ENCODE results near the gene UGDH.
"Not testable (repeated sequence)": the region's sequence is repeated elsewhere in the genome, so short reads cannot be mapped to it uniquely, and the experiment has no call there.

Gene UGDH

GRCh38 chr4:39518484-39518883 is 8.8 kb downstream of the UGDH start:
- Mint-ChIP-seq H3K4me1 (ENCODE audit: low read depth) (peaks cover 2% of the 10 kb centered on the region), H3K9me3 (no peaks in the 10 kb centered on the region), H3K27me3 (no peaks in the 10 kb centered on the region), H3K36me3 (ENCODE audit: low read depth) (peaks cover 30% of the 10 kb centered on the region), H3K4me3 (no peak overlapping the region), H3K27ac (no peak overlapping the region)
- no peak for DNase-seq

GRCh38 chr4:39516407-39516966 is 10.8 kb downstream of the UGDH start:
- H3K9me3 Mint-ChIP-seq: no peaks in the 10 kb centered on the region
- no peak overlapping the region for H3K27ac Mint-ChIP-seq
- H3K27me3 Mint-ChIP-seq: no peaks in the 10 kb centered on the region
- H3K36me3 Mint-ChIP-seq (ENCODE audit: low read depth): peaks cover 46% of the 10 kb centered on the region
- H3K4me1 Mint-ChIP-seq (ENCODE audit: low read depth): peaks cover 2% of the 10 kb centered on the region
- H3K4me3 Mint-ChIP-seq: no peak overlapping the region
- DNase-seq: no peak

- not testable (repeated sequence) for H3K27ac Mint-ChIP-seq; H3K4me1 Mint-ChIP-seq (ENCODE audit: low read depth); H3K4me3 Mint-ChIP-seq; DNase-seq; H3K9me3 Mint-ChIP-seq; H3K27me3 Mint-ChIP-seq
- peaks cover 45% of the 10 kb centered on the region for H3K36me3 Mint-ChIP-seq (ENCODE audit: low read depth)
Observed at GRCh38 chr4:39515669-39516401, 11.4 kb downstream of the UGDH start.

GRCh38 chr4:39514888-39515401 is 12.3 kb downstream of the UGDH start:
- Mint-ChIP-seq H3K27me3 (no peaks in the 10 kb centered on the region), H3K36me3 (ENCODE audit: low read depth) (peaks cover 49% of the 10 kb centered on the region)
- no peak for DNase-seq

GRCh38 chr4:39514266-39514665 is 13.0 kb downstream of the UGDH start:
- H3K27ac Mint-ChIP-seq; H3K4me3 Mint-ChIP-seq; H3K27me3 Mint-ChIP-seq; DNase-seq; H3K9me3 Mint-ChIP-seq; H3K4me1 Mint-ChIP-seq (ENCODE audit: low read depth): not testable (repeated sequence)
- peaks cover 54% of the 10 kb centered on the region for H3K36me3 Mint-ChIP-seq (ENCODE audit: low read depth)

More at GRCh38 chr4:39514888-39515401, 12.3 kb downstream of the UGDH start:
- H3K4me1 Mint-ChIP-seq (ENCODE audit: low read depth): peaks cover 2% of the 10 kb centered on the region
- no peak overlapping the region for H3K4me3 Mint-ChIP-seq
- H3K9me3 Mint-ChIP-seq: no peaks in the 10 kb centered on the region
- H3K27ac Mint-ChIP-seq: no peak overlapping the region

GRCh38 chr4:39510348-39510929 is 16.8 kb downstream of the UGDH start:
- no peak for DNase-seq
- H3K36me3 Mint-ChIP-seq (ENCODE audit: low read depth): peaks cover 72% of the 10 kb centered on the region
- H3K4me3 Mint-ChIP-seq: no peak overlapping the region
- no peak overlapping the region for H3K27ac Mint-ChIP-seq
- H3K27me3 Mint-ChIP-seq: no peaks in the 10 kb centered on the region
- no peaks in the 10 kb centered on the region for H3K9me3 Mint-ChIP-seq
- H3K4me1 Mint-ChIP-seq (ENCODE audit: low read depth): peaks cover 2% of the 10 kb centered on the region

GRCh38 chr4:39505581-39505980 is 21.7 kb downstream of the UGDH start:
- no peaks in the 10 kb centered on the region for H3K4me1 Mint-ChIP-seq (ENCODE audit: low read depth)
- no peaks in the 10 kb centered on the region for H3K27me3 Mint-ChIP-seq
- H3K9me3 Mint-ChIP-seq: no peaks in the 10 kb centered on the region
- H3K4me3 Mint-ChIP-seq: no peak overlapping the region
- DNase-seq: no peak
- no peak overlapping the region for H3K27ac Mint-ChIP-seq
- H3K36me3 Mint-ChIP-seq (ENCODE audit: low read depth): peaks cover 86% of the 10 kb centered on the region

GRCh38 chr4:39504538-39504937 is 22.7 kb downstream of the UGDH start:
- Mint-ChIP-seq H3K4me3 (no peak overlapping the region), H3K36me3 (ENCODE audit: low read depth) (peaks cover 81% of the 10 kb centered on the region), H3K9me3 (no peaks in the 10 kb centered on the region), H3K4me1 (ENCODE audit: low read depth) (no peaks in the 10 kb centered on the region), H3K27me3 (no peaks in the 10 kb centered on the region), H3K27ac (no peak overlapping the region)
- DNase-seq: no peak

- H3K27ac Mint-ChIP-seq; H3K27me3 Mint-ChIP-seq; DNase-seq; H3K4me3 Mint-ChIP-seq; H3K4me1 Mint-ChIP-seq (ENCODE audit: low read depth); H3K9me3 Mint-ChIP-seq: not testable (repeated sequence)
- H3K36me3 Mint-ChIP-seq (ENCODE audit: low read depth): peaks cover 75% of the 10 kb centered on the region
Observed at GRCh38 chr4:39502664-39503035, 24.6 kb downstream of the UGDH start.

GRCh38 chr4:39502019-39502663 is 25.1 kb downstream of the UGDH start:
- H3K4me1 Mint-ChIP-seq (ENCODE audit: low read depth): no peaks in the 10 kb centered on the region
- H3K36me3 Mint-ChIP-seq (ENCODE audit: low read depth): peaks cover 71% of the 10 kb centered on the region
- no peak overlapping the region for H3K4me3 Mint-ChIP-seq
- H3K27me3 Mint-ChIP-seq: no peaks in the 10 kb centered on the region
- no peaks in the 10 kb centered on the region for H3K9me3 Mint-ChIP-seq
- DNase-seq: no peak
- no peak overlapping the region for H3K27ac Mint-ChIP-seq

- Mint-ChIP-seq H3K9me3 (no peaks in the 10 kb centered on the region), H3K27ac (no peak overlapping the region), H3K36me3 (ENCODE audit: low read depth) (peaks cover 39% of the 10 kb centered on the region), H3K4me1 (ENCODE audit: low read depth) (no peaks in the 10 kb centered on the region), H3K4me3 (no peak overlapping the region), H3K27me3 (no peaks in the 10 kb centered on the region)
- DNase-seq: no peak
Observed at GRCh38 chr4:39498727-39499020, 28.6 kb downstream of the UGDH start.

GRCh38 chr4:39497909-39498726 is 29.1 kb downstream of the UGDH start:
- no peaks in the 10 kb centered on the region for H3K4me1 Mint-ChIP-seq (ENCODE audit: low read depth)
- DNase-seq: no peak
- no peak overlapping the region for H3K4me3 Mint-ChIP-seq
- H3K36me3 Mint-ChIP-seq (ENCODE audit: low read depth): peaks cover 34% of the 10 kb centered on the region
- no peaks in the 10 kb centered on the region for H3K9me3 Mint-ChIP-seq
- no peaks in the 10 kb centered on the region for H3K27me3 Mint-ChIP-seq
- H3K27ac Mint-ChIP-seq: no peak overlapping the region

- H3K9me3 Mint-ChIP-seq: no peaks in the 10 kb centered on the region
- H3K27ac Mint-ChIP-seq: no peak overlapping the region
- DNase-seq: no peak
- no peak overlapping the region for H3K4me3 Mint-ChIP-seq
- H3K4me1 Mint-ChIP-seq (ENCODE audit: low read depth): no peaks in the 10 kb centered on the region
- H3K36me3 Mint-ChIP-seq (ENCODE audit: low read depth): peaks cover 16% of the 10 kb centered on the region
- H3K27me3 Mint-ChIP-seq: no peaks in the 10 kb centered on the region
Observed at GRCh38 chr4:39495446-39496213, 31.6 kb downstream of the UGDH start.

GRCh38 chr4:39494354-39494753 is 32.9 kb downstream of the UGDH start:
- no peaks in the 10 kb centered on the region for H3K27me3 Mint-ChIP-seq
- H3K4me1 Mint-ChIP-seq (ENCODE audit: low read depth): no peaks in the 10 kb centered on the region
- peaks cover 12% of the 10 kb centered on the region for H3K36me3 Mint-ChIP-seq (ENCODE audit: low read depth)
- no peak overlapping the region for H3K4me3 Mint-ChIP-seq
- no peaks in the 10 kb centered on the region for H3K9me3 Mint-ChIP-seq
- H3K27ac Mint-ChIP-seq: no peak overlapping the region
- no peak for DNase-seq

All from activated T-cell treated with anti-CD3 and anti-CD28 coated beads, Interleukin-2, amount 50 U/mL, for 24 hours (primary cell).